K562 (cell line): ENCODE results near the gene EXTL1. TPM values are rescaled to one million over a fixed set of nuclear protein-coding genes. Genes with fewer than 3 reads are reported as not detected.
A peak's percentile ranks its signal among the peaks of the same experiment; 100 is the strongest.

Source experiments
- ARID3B ChIP-seq: fragments of 250-450 bp; sonication (Bioruptor Pico); IDR thresholded peaks from 2 replicates; pipeline ENCODE4 v1.4.0; 2020; ENCODE audit warnings: borderline replicate concordance
- BCOR ChIP-seq: fragments of 450-650 bp; IDR thresholded peaks from 2 replicates; pipeline ENCODE4 v1.6.1; 2016
- BDP1 ChIP-seq: IDR thresholded peaks from 3 replicates; pipeline ENCODE4 v1.6.1; 2011; ENCODE audit not compliant: insufficient read length, insufficient read depth
- DEAF1 ChIP-seq: fragments of 450-650 bp; formaldehyde crosslinking; IDR thresholded peaks from 2 replicates; pipeline ENCODE4 v1.4.0; 2020; ENCODE audit warnings: mild to moderate bottlenecking, moderate library complexity
- ETS1 ChIP-seq: conservative IDR thresholded peaks from 2 replicates; pipeline ENCODE4 v1.6.1; 2011; ENCODE audit warnings: low read depth, mild to moderate bottlenecking, low read length; ENCODE audit not compliant: control insufficient read depth
- FOXA1 ChIP-seq: fragments of 450-650 bp; IDR thresholded peaks from 2 replicates; pipeline ENCODE4 v1.6.1; 2016; ENCODE audit warnings: mild to moderate bottlenecking, borderline replicate concordance
- GTF2B ChIP-seq: IDR thresholded peaks from 2 replicates; pipeline ENCODE4 v1.6.1; 2011; ENCODE audit not compliant: insufficient read length; ENCODE audit errors: extremely low read depth
- HNRNPH1 ChIP-seq: fragments of 200-400 bp; formaldehyde crosslinking; optimal IDR thresholded peaks from 2 replicates; pipeline ENCODE3; 2017; ENCODE audit warnings: low read depth, mild to moderate bottlenecking, low read length, moderate library complexity
- JUNB ChIP-seq: fragments of 450-650 bp; formaldehyde crosslinking; conservative IDR thresholded peaks from 2 replicates; pipeline ENCODE4 v1.4.0; 2020; ENCODE audit warnings: mild to moderate bottlenecking
- LARP7 ChIP-seq: fragments of 450-650 bp; IDR thresholded peaks from 2 replicates; pipeline ENCODE4 v1.6.1; 2016
- OTX1 ChIP-seq: fragments of 450-650 bp; formaldehyde crosslinking; IDR thresholded peaks from 2 replicates; pipeline ENCODE4 v1.4.0; 2022; ENCODE audit warnings: mild to moderate bottlenecking
- RBFOX2 ChIP-seq: fragments of 200-400 bp; formaldehyde crosslinking; IDR thresholded peaks from 2 replicates; pipeline ENCODE4 v1.6.1; 2017; ENCODE audit warnings: low read depth, mild to moderate bottlenecking, low read length, moderate library complexity
- SFPQ ChIP-seq: fragments of 200-400 bp; formaldehyde crosslinking; IDR thresholded peaks from 2 replicates; pipeline ENCODE4 v1.6.1; 2017; ENCODE audit warnings: mild to moderate bottlenecking, low read depth, low read length, moderate library complexity
- STAG1 ChIP-seq: sonication (generic); formaldehyde crosslinking; IDR thresholded peaks from 2 replicates; pipeline ENCODE4 v1.5.0; 2020; ENCODE audit warnings: missing genetic modification reagents, borderline replicate concordance
- TFAP4 ChIP-seq: sonication (generic); formaldehyde crosslinking; IDR thresholded peaks from 2 replicates; pipeline ENCODE4 v1.8.0; 2022; ENCODE audit warnings: missing genetic modification reagents, mild to moderate bottlenecking, moderate library complexity, borderline replicate concordance
- ZBED1 ChIP-seq: IDR thresholded peaks from 2 replicates; pipeline ENCODE4 v1.6.1; 2014
- ZNF263 ChIP-seq: sonication (generic); formaldehyde crosslinking; IDR thresholded peaks from 2 replicates; pipeline ENCODE4 v1.8.0; 2022; ENCODE audit warnings: mild to moderate bottlenecking, missing genetic modification reagents, borderline replicate concordance
- ZNF57 ChIP-seq: fragments of 450-650 bp; formaldehyde crosslinking; IDR thresholded peaks from 2 replicates; pipeline ENCODE4 v1.4.0; 2020; ENCODE audit warnings: mild to moderate bottlenecking, moderate library complexity
- ZNF589 ChIP-seq: fragments of 200-800 bp; sonication (Bioruptor generic); IDR thresholded peaks from 2 replicates; pipeline ENCODE4 v1.6.1; 2016; ENCODE audit warnings: low read depth, missing genetic modification characterization, missing compliant biosample characterization
- polyA plus RNA-seq, 8 experiments: library from polyadenylated mRNA; depleted of rRNA in 4 of 8; stranded (reverse) in 5 of 8; unstranded in 3 of 8; fragments of >200 nt; fragmentation: Nextera tagmentation in 2 of 8; fragmentation: Illumina TruSeq in 1 of 8; extraction: Ambion mirVana in 2 of 8; extraction: Trizol in 1 of 8; gene quantifications; 2 replicates each; pipeline versions ENCODE4 v1.2.1 to v1.2.3, GENCODE V29; 2011 to 2014; ENCODE audit warnings: inconsistent platforms in 1 of 8, missing spikeins in 1 of 8
- total RNA-seq, 7 experiments: library from RNA; depleted of rRNA in 6 of 7; stranded (reverse); fragments of >200 nt in 6 of 7; fragmentation: Illumina TruSeq in 2 of 7; extraction: Trizol in 2 of 7; gene quantifications; 2 replicates each; pipeline versions ENCODE4 v1.2.1 to v1.2.3, GENCODE V29; 2011 to 2021; ENCODE audit warnings: low replicate concordance in 1 of 7

EXTL1 gene
- total and polyA plus RNA-seq, 9 of the 15 experiments (the other 6 are each of a cell fraction or from before 2014, with no cell fraction given), result 0.04 to 0.23 (median 0.08) TPM; not detected in 3

GRCh38 chr1:26060832-26061574 lies 39.4 kb downstream of the EXTL1 start (continued):
- TF ChIP-seq BDP1 (no peak), HNRNPH1 (no peak), TFAP4 (0 out of 2 replicates have a peak, but pooled peaks have one; percentile 28), ZBED1 (no peak), ETS1 (no peak), GTF2B (no peak), FOXA1 (no peak), ARID3B (no peak), DEAF1 (CRISPR knock-in tag) (no peak), SFPQ (no peak), ZNF263 (CRISPR knock-in tag) (no peak), JUNB (CRISPR knock-in tag) (no peak), OTX1 (CRISPR knock-in tag) (no peak), RBFOX2 (0 out of 2 replicates have a peak, but pooled peaks have one; percentile 24), LARP7 (no peak), ZNF57 (CRISPR knock-in tag) (no peak), STAG1 (no peak), BCOR (no peak), ZNF589 (CRISPR knock-in tag) (no peak)
